Lung (tissue), 12 donors: ENCODE data around the gene GNAO1. TPM values are rescaled to one million over a fixed set of nuclear protein-coding genes. Genes with fewer than 3 reads are reported as not detected.

Experiments used
- ATAC-seq: fragments of 200-7000 bp; cut with Tn5 transposase; one replicate; pipeline ENCODE4 v1.9.1; 2020; ENCODE audit warnings: moderate number of reproducible peaks; ENCODE audit not compliant: insufficient read depth, low FRiP score
- DNase-seq, 3 donors: peaks; one replicate each; pipeline ENCODE4 v3.0.0-alpha.2; 2013 to 2017
- H3K27ac ChIP-seq, 2 donors: one replicate each; pipeline ENCODE4 v1.5.1; 2013; ENCODE audit warnings: mild to moderate bottlenecking in 2 of 2, moderate library complexity in 2 of 2, control low read depth in 1 of 2, inconsistent platforms in 1 of 2, low read depth in 1 of 2, low read length in 1 of 2
- H3K27me3 ChIP-seq, 3 donors: one replicate each; pipeline ENCODE4 v1.5.1; 2013; ENCODE audit warnings: low read length in 2 of 3; ENCODE audit not compliant: control insufficient read depth in 3 of 3, insufficient read depth in 3 of 3
- H3K36me3 ChIP-seq, 4 donors: one replicate each; pipeline ENCODE4 v1.5.1; 2013; ENCODE audit warnings: low read length in 4 of 4, mild to moderate bottlenecking in 1 of 4, moderate library complexity in 1 of 4; ENCODE audit not compliant: control insufficient read depth in 4 of 4, insufficient read depth in 4 of 4
- H3K4me1 ChIP-seq, 5 donors: one replicate each; pipeline ENCODE4 v1.5.1; 2013; ENCODE audit warnings: low read length in 5 of 5, mild to moderate bottlenecking in 2 of 5, moderate library complexity in 1 of 5; ENCODE audit not compliant: control insufficient read depth in 5 of 5, insufficient read depth in 5 of 5
- H3K4me3 ChIP-seq: one replicate; pipeline ENCODE4 v1.5.1; 2013; ENCODE audit warnings: mild to moderate bottlenecking, control low read depth, moderate library complexity
- H3K9ac ChIP-seq, 2 donors: one replicate each; pipeline ENCODE4 v1.5.1; 2013; ENCODE audit warnings: low read length in 2 of 2, control low read depth in 1 of 2; ENCODE audit not compliant: insufficient read depth in 1 of 2
- H3K9me3 ChIP-seq, 4 donors: one replicate each; pipeline ENCODE4 v1.5.1; 2013; ENCODE audit warnings: low read length in 3 of 4, mild to moderate bottlenecking in 1 of 4, moderate library complexity in 1 of 4; ENCODE audit not compliant: control insufficient read depth in 4 of 4, insufficient read depth in 3 of 4
- CTCF ChIP-seq: IDR thresholded peaks from 2 replicates; pipeline ENCODE4 v1.5.1; 2012; ENCODE audit warnings: mild to moderate bottlenecking; ENCODE audit errors: control extremely low read depth, extremely low read depth
- WGBS, 2 donors: extraction: QIAGEN DNeasy Blood & Tissue Kit; methylation state at CpG; one replicate each; pipeline ENCODE4 v1.1.7; 2013; 5-methylcytosine and 5-hydroxymethylcytosine counted together
- polyA plus RNA-seq, 2 donors: library from polyadenylated mRNA; stranded (reverse); fragments of 200-250 nt; gene quantifications; one replicate each; pipeline ENCODE4 v1.2.1, GENCODE V29; 2013
- total RNA-seq, 2 donors: library from RNA; depleted of rRNA in 1 of 2; stranded (reverse); fragments of >200 nt in 1 of 2; gene quantifications; one replicate each; pipeline ENCODE4 v1.2.1, GENCODE V29; 2014 to 2021
- donor health status: control.
- donor health status: control.
- donor health status: Bipolar disorder and iron deficiency.
- donor health status: healthy.
- donor health status: DM: yes; HTN: yes; CAD: no.

The GNAO1 gene
- total and polyA plus RNA-seq, 4 donors: 0.33 to 5.2 (median 0.76) TPM

GRCh38 chr16:56312556-56312955 lies 121.3 kb downstream of the GNAO1 start:
- 94 to 96% methylated on average over 7 of the region's 7 CpGs for WGBS, 2 donors
- Histone ChIP-seq H3K27me3 (peaks cover 0 to 4% (median 0%) of the 10 kb centered on the region in 3 donors), H3K4me3 (no peak overlapping the region), H3K36me3 (no peaks in the 10 kb centered on the region), H3K9me3 (no peaks in the 10 kb centered on the region), H3K4me1 (peaks cover 0 to 2% (median 0%) of the 10 kb centered on the region in 5 donors), H3K9ac (no peak overlapping the region), H3K27ac (no peak overlapping the region)
- no peak for DNase-seq
- no peak for TF ChIP-seq CTCF
- ATAC-seq: no peak

GRCh38 chr16:56314244-56314850 lies 123.1 kb downstream of the GNAO1 start:
- H3K9ac ChIP-seq: no peak overlapping the region
- H3K9me3 ChIP-seq: no peaks in the 10 kb centered on the region
- DNase-seq (no peak), ATAC-seq (no peak)
- no peak overlapping the region for H3K4me3 ChIP-seq
- 83 to 92% methylated on average over 18 of the region's 18 CpGs for WGBS, 2 donors
- H3K27me3 ChIP-seq: peaks cover 0 to 6% (median 0%) of the 10 kb centered on the region in 3 donors
- no peak overlapping the region for H3K27ac ChIP-seq
- H3K36me3 ChIP-seq: no peaks in the 10 kb centered on the region
- TF ChIP-seq CTCF: no peak
- peaks cover 0 to 19% (median 4%) of the 10 kb centered on the region in 5 donors for H3K4me1 ChIP-seq

- Histone ChIP-seq H3K4me3 (no peak overlapping the region), H3K27me3 (peaks cover 0 to 6% (median 0%) of the 10 kb centered on the region in 3 donors), H3K27ac (no peak overlapping the region), H3K36me3 (no peaks in the 10 kb centered on the region), H3K9ac (no peak overlapping the region), H3K9me3 (no peaks in the 10 kb centered on the region), H3K4me1 (peaks cover 0 to 25% (median 4%) of the 10 kb centered on the region in 5 donors)
- 83 to 90% methylated on average over 7 of the region's 7 CpGs for WGBS, 2 donors
- ATAC-seq (no peak), DNase-seq (no peak)
- TF ChIP-seq CTCF: no peak
Observed at GRCh38 chr16:56315955-56316354, 124.7 kb downstream of the GNAO1 start.

GRCh38 chr16:56316545-56316944 lies 125.3 kb downstream of the GNAO1 start:
- ATAC-seq (no peak), DNase-seq (no peak)
- H3K4me3 ChIP-seq: no peak overlapping the region
- no peaks in the 10 kb centered on the region for H3K36me3 ChIP-seq
- no peak for TF ChIP-seq CTCF
- no peak overlapping the region for H3K27ac ChIP-seq
- 89 to 90% methylated on average over 7 of the region's 7 CpGs for WGBS, 2 donors
- H3K27me3 ChIP-seq: peaks cover 0 to 6% (median 0%) of the 10 kb centered on the region in 3 donors
- no peaks in the 10 kb centered on the region for H3K9me3 ChIP-seq
- peaks cover 0 to 25% (median 4%) of the 10 kb centered on the region in 5 donors for H3K4me1 ChIP-seq
- no peak overlapping the region for H3K9ac ChIP-seq
